AG09309 (cell line): ENCODE results near the gene ACHE.

Source experiments
- DNase-seq: peaks from one replicate; pipeline ENCODE4 v3.0.0-alpha.2; 2010; ENCODE audit warnings: low read depth
- H3K4me3 ChIP-seq: 2 replicates; pipeline ENCODE4 v1.5.1; 2011; ENCODE audit warnings: mild to moderate bottlenecking, low read depth, low read length, moderate library complexity; ENCODE audit not compliant: control insufficient read depth
- TF ChIP-seq, protein P1 (sequence below): IDR thresholded peaks from 2 replicates; pipeline ENCODE4 v1.5.1; 2011; ENCODE audit warnings: mild to moderate bottlenecking, low read depth, low read length, inconsistent platforms; ENCODE audit not compliant: insufficient read depth, control insufficient read depth; ENCODE audit errors: missing control alignments

ACHE gene

DNA sequence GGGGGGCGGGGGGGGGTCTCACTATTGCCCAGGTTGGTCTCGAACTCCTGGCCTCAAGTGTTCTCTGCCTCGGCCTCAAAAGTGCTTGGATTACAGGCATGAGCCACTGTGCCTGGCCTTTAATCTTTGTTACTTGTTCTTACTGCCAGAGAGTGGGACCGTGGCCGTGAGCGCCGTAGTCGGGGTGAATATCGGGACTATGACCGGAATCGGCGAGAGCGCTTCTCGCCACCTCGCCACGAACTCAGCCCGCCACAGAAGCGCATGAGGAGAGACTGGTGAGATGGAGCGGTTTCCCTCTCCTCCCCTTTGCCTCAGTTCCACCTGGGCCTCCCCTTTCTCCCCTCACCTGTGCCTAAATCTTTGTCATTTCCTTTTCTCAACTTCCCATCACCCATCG is 14.6 kb downstream of the ACHE start:
- TF ChIP-seq, protein P1, sequence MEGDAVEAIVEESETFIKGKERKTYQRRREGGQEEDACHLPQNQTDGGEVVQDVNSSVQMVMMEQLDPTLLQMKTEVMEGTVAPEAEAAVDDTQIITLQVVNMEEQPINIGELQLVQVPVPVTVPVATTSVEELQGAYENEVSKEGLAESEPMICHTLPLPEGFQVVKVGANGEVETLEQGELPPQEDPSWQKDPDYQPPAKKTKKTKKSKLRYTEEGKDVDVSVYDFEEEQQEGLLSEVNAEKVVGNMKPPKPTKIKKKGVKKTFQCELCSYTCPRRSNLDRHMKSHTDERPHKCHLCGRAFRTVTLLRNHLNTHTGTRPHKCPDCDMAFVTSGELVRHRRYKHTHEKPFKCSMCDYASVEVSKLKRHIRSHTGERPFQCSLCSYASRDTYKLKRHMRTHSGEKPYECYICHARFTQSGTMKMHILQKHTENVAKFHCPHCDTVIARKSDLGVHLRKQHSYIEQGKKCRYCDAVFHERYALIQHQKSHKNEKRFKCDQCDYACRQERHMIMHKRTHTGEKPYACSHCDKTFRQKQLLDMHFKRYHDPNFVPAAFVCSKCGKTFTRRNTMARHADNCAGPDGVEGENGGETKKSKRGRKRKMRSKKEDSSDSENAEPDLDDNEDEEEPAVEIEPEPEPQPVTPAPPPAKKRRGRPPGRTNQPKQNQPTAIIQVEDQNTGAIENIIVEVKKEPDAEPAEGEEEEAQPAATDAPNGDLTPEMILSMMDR = no peak
- H3K4me3 ChIP-seq = no peak overlapping the region
- DNase-seq = no peak

- TF ChIP-seq, protein P1 = no peak
- no peak for DNase-seq
- no peak overlapping the region for H3K4me3 ChIP-seq
Measured at GRCh38 chr7:100880645-100881044, 15.0 kb downstream of the ACHE start.

- TF ChIP-seq, protein P1 = no peak
- no peak for DNase-seq
- H3K4me3 ChIP-seq = no peak overlapping the region
Measured at GRCh38 chr7:100879685-100880261, 15.9 kb downstream of the ACHE start.

GRCh38 chr7:100878685-100879084 is 17.0 kb downstream of the ACHE start:
- no peak overlapping the region for H3K4me3 ChIP-seq
- TF ChIP-seq, protein P1 = no peak
- DNase-seq = no peak

GRCh38 chr7:100878013-100878412 is 17.7 kb downstream of the ACHE start:
- TF ChIP-seq, protein P1 = no peak
- no peak overlapping the region for H3K4me3 ChIP-seq
- no peak for DNase-seq

- TF ChIP-seq, protein P1 = no peak
- peak overlapping the region; percentile 90 for H3K4me3 ChIP-seq
- no peak for DNase-seq
Measured at GRCh38 chr7:100875356-100875751, 20.3 kb downstream of the ACHE start.

DNA sequence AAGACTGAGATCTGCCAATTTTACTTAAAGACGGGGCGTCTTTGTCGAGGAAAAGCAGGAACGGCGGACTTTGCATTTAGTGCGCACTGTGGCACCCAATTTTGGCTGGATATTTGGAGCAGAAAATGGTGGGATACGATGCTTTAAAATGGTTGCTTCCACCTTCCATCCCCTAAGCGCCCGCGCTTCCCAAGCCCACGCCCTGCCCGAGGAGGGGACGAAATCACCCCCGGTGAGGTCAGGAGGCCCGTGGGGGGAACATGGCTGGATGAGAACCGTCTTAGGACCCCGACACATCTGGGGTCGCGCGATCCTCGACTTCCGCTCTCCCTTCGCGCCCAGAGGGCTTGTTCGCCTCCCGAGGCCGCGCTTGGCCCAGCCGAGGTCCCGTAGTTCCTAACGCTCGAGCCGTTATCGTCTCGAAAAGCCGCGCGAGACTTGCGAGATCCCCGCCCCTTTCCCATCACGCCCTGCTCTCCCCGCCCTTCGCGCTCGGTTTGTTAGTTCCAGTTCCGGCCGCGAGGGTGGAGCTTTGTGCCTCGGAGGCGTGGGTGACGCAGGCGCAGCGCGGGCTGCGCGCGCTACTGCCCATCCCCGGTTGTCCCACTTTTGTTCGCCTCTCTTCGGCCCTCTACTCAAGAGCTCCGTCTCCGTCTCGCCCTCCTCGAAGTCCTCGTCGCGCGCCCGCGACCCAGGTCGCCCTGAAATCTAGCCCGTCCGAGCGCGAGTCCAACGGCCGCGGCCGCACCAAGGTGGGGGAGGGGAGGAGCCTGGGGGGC is 20.9 kb downstream of the ACHE start, which contains the start of gene SRRT:
Gene SRRT, plus strand, starts transcription at position 527 of the 779 bp plus-strand sequence. CDS start 488 bp downstream, outside the sequence.
- peak; percentile 84 for DNase-seq
- TF ChIP-seq, protein P1 = peak; percentile 33
- peak within 1 kb of the TSS; percentile 90 for H3K4me3 ChIP-seq
